Body of pancreas (tissue), 4 donors: ENCODE measurements around the gene UST.

ENCODE experiments used
- POLR2A ChIP-seq, 3 donors: fragments of 450-650 bp; IDR thresholded peaks; one replicate each; pipeline ENCODE4 v1.6.1; 2016; ENCODE audit warnings: antibody characterized with exemption in 3 of 3, mild to moderate bottlenecking in 2 of 3
- TF ChIP-seq, protein P1 (sequence below), 7 experiments: fragments of 450-650 bp in 4 of 7; fragments of 200-600 bp in 3 of 7; sonication (generic) in 3 of 7; IDR thresholded peaks; one replicate each; pipeline ENCODE4 v1.5.1; 2016 to 2019; ENCODE audit warnings: antibody characterized with exemption in 7 of 7

DNA sequence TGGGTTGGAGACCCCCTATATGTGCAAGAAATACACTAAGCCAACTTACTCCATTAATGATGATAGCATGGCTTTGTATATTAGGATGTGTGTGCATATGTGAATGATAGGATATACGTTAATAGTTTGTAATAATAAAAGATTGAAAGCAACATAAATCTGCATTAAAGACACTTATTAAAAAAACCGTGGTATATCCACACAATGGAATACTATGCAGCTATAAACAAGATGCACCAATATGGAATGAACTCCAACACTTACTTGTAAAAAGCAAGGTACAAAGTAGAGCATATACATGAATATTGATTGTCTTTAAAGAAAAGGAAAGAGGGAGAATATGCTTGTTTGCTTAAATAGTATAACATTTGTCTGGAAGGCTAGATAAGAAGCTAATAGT, 68.0 kb downstream of the UST start:
- TF ChIP-seq POLR2A (IDR thresholded peaks at IDR 0.05), result no peak
- TF ChIP-seq, protein P1, sequence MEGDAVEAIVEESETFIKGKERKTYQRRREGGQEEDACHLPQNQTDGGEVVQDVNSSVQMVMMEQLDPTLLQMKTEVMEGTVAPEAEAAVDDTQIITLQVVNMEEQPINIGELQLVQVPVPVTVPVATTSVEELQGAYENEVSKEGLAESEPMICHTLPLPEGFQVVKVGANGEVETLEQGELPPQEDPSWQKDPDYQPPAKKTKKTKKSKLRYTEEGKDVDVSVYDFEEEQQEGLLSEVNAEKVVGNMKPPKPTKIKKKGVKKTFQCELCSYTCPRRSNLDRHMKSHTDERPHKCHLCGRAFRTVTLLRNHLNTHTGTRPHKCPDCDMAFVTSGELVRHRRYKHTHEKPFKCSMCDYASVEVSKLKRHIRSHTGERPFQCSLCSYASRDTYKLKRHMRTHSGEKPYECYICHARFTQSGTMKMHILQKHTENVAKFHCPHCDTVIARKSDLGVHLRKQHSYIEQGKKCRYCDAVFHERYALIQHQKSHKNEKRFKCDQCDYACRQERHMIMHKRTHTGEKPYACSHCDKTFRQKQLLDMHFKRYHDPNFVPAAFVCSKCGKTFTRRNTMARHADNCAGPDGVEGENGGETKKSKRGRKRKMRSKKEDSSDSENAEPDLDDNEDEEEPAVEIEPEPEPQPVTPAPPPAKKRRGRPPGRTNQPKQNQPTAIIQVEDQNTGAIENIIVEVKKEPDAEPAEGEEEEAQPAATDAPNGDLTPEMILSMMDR (IDR thresholded peaks at IDR 0.05), result no peak
